ENCODE measurements around the gene UMODL1.

The UMODL1 gene

DNA sequence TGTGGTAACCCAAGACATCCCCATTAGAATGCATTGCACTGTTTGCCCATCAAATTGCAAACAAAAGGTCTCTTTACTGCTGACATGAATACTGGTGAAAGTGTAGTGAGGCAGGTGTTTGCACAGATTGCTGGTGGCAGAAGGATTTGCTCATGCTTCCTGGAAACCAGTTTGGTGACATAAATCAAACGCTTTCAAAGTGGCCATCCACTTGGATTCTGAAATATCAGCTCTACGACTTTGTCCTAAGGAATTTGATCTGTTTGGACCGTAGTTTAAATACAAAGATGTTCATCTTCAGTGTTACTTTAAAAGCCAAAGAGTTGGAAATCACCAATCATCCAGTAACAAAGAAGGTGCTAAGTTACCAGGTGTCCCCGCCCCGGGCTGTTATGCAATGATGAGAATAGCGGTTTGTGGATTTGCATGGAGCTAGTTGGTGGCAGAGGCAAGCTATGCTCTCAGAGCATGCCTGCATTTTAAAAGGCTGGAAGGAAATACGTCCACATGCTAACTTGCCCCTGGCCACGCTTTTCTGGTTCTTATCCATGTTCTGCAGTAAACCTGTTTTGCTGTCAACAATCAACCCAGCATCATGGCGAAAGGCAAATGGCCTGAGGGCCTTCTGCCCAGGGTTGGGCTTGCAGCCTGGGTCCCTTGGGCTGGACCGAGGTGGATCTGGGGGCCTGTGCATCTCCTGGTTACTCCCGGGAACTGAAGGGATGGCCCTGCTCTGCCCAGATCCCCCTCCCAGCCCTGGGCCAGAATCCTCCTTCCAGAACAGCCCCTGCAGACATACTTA lies 49.2 kb downstream of the UMODL1 start:
- H3K27me3 ChIP-seq (ENCODE audit: control insufficient read depth in 1 of 2, insufficient read depth in 2 of 2, low read length in 2 of 2): peaks cover 7 to 14% of the 10 kb centered on the region in 2 donors
- H3K4me3 ChIP-seq (ENCODE audit: low read depth in 1 of 2, low read length in 2 of 2): no peak overlapping the region
- H3K9me3 ChIP-seq (ENCODE audit: control insufficient read depth in 1 of 2, low read length in 2 of 2): no peaks in the 10 kb centered on the region
- no peak overlapping the region for H3K9ac ChIP-seq (ENCODE audit: low read depth in 1 of 2, low read length in 2 of 2)
- H3K36me3 ChIP-seq (ENCODE audit: control insufficient read depth in 1 of 2, insufficient read depth in 2 of 2, low read length in 2 of 2): no peaks in the 10 kb centered on the region
- peaks cover 33 to 37% of the 10 kb centered on the region in 2 donors for H3K4me1 ChIP-seq (ENCODE audit: control insufficient read depth in 1 of 2, insufficient read depth in 2 of 2, low read length in 2 of 2)
- no peak overlapping the region for H3K27ac ChIP-seq (ENCODE audit: low read depth, low read length)

DNA sequence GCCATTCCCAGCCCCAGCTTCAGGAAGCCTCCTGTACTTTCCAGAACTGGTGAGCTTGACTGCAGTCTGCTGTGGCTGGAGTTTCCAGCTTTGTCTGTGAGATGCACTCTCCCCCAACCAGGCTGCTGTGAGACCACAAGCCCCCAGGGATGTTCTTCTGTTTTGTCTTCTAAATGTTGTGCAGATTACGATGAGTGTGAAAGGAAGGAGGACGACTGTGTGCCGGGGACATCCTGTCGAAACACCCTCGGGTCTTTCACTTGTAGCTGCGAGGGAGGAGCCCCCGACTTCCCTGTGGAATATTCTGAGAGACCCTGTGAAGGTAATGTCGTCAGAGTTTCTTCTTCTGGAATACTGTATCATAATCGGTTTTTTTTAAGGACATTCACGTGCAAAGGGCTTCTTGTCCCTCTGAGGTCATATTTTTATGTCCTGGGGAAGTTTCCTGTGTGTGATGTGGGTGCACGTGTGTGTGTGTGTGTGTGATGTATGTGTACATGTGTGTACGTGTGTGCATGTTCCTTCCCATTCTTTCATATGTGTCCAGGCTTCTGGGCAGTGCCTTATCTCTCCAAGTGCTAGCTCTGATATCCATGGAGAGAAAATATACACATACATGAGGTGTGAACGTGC lies 49.9 kb downstream of the UMODL1 start:
- H3K4me3 ChIP-seq (ENCODE audit: low read depth in 1 of 2, low read length in 2 of 2): no peak overlapping the region
- peaks cover 7 to 14% of the 10 kb centered on the region in 2 donors for H3K27me3 ChIP-seq (ENCODE audit: control insufficient read depth in 1 of 2, insufficient read depth in 2 of 2, low read length in 2 of 2)
- peaks cover 33 to 37% of the 10 kb centered on the region in 2 donors for H3K4me1 ChIP-seq (ENCODE audit: control insufficient read depth in 1 of 2, insufficient read depth in 2 of 2, low read length in 2 of 2)
- no peak overlapping the region for H3K9ac ChIP-seq (ENCODE audit: low read depth in 1 of 2, low read length in 2 of 2)
- H3K36me3 ChIP-seq (ENCODE audit: control insufficient read depth in 1 of 2, insufficient read depth in 2 of 2, low read length in 2 of 2): no peaks in the 10 kb centered on the region
- no peak overlapping the region for H3K27ac ChIP-seq (ENCODE audit: low read depth, low read length)
- no peaks in the 10 kb centered on the region for H3K9me3 ChIP-seq (ENCODE audit: control insufficient read depth in 1 of 2, low read length in 2 of 2)

- peaks cover 33 to 37% of the 10 kb centered on the region in 2 donors for H3K4me1 ChIP-seq (ENCODE audit: control insufficient read depth in 1 of 2, insufficient read depth in 2 of 2, low read length in 2 of 2)
Measured at GRCh38 chr21:42121794-42122193, 50.7 kb downstream of the UMODL1 start.

GRCh38 chr21:42122398-42122797 lies 51.3 kb downstream of the UMODL1 start:
- peaks cover 7 to 16% of the 10 kb centered on the region in 2 donors for H3K27me3 ChIP-seq (ENCODE audit: control insufficient read depth in 1 of 2, insufficient read depth in 2 of 2, low read length in 2 of 2)
- peaks cover 29 to 32% of the 10 kb centered on the region in 2 donors for H3K4me1 ChIP-seq (ENCODE audit: control insufficient read depth in 1 of 2, insufficient read depth in 2 of 2, low read length in 2 of 2)
- no peak overlapping the region for H3K4me3 ChIP-seq (ENCODE audit: low read depth in 1 of 2, low read length in 2 of 2)
- H3K9ac ChIP-seq (ENCODE audit: low read depth in 1 of 2, low read length in 2 of 2): no peak overlapping the region
- H3K9me3 ChIP-seq (ENCODE audit: control insufficient read depth in 1 of 2, low read length in 2 of 2): no peaks in the 10 kb centered on the region
- no peaks in the 10 kb centered on the region for H3K36me3 ChIP-seq (ENCODE audit: control insufficient read depth in 1 of 2, insufficient read depth in 2 of 2, low read length in 2 of 2)
- no peak overlapping the region for H3K27ac ChIP-seq (ENCODE audit: low read depth, low read length)

More at GRCh38 chr21:42121794-42122193, 50.7 kb downstream of the UMODL1 start:
- no peak overlapping the region for H3K27ac ChIP-seq (ENCODE audit: low read depth, low read length)
- no peaks in the 10 kb centered on the region for H3K36me3 ChIP-seq (ENCODE audit: control insufficient read depth in 1 of 2, insufficient read depth in 2 of 2, low read length in 2 of 2)
- H3K9me3 ChIP-seq (ENCODE audit: control insufficient read depth in 1 of 2, low read length in 2 of 2): no peaks in the 10 kb centered on the region
- H3K4me3 ChIP-seq (ENCODE audit: low read depth in 1 of 2, low read length in 2 of 2): no peak overlapping the region
- peaks cover 7 to 16% of the 10 kb centered on the region in 2 donors for H3K27me3 ChIP-seq (ENCODE audit: control insufficient read depth in 1 of 2, insufficient read depth in 2 of 2, low read length in 2 of 2)
- no peak overlapping the region for H3K9ac ChIP-seq (ENCODE audit: low read depth in 1 of 2, low read length in 2 of 2)

GRCh38 chr21:42122808-42123207 lies 51.7 kb downstream of the UMODL1 start:
- H3K9me3 ChIP-seq (ENCODE audit: control insufficient read depth in 1 of 2, low read length in 2 of 2): no peaks in the 10 kb centered on the region
- peak overlapping the region in 1 of 2 donors; percentile 43 for H3K9ac ChIP-seq (ENCODE audit: low read depth in 1 of 2, low read length in 2 of 2)
- H3K27me3 ChIP-seq (ENCODE audit: control insufficient read depth in 1 of 2, insufficient read depth in 2 of 2, low read length in 2 of 2): peaks cover 7 to 16% of the 10 kb centered on the region in 2 donors
- no peak overlapping the region for H3K4me3 ChIP-seq (ENCODE audit: low read depth in 1 of 2, low read length in 2 of 2)
- H3K27ac ChIP-seq (ENCODE audit: low read depth, low read length): no peak overlapping the region
- H3K4me1 ChIP-seq (ENCODE audit: control insufficient read depth in 1 of 2, insufficient read depth in 2 of 2, low read length in 2 of 2): peaks cover 29 to 30% of the 10 kb centered on the region in 2 donors
- no peaks in the 10 kb centered on the region for H3K36me3 ChIP-seq (ENCODE audit: control insufficient read depth in 1 of 2, insufficient read depth in 2 of 2, low read length in 2 of 2)

DNA sequence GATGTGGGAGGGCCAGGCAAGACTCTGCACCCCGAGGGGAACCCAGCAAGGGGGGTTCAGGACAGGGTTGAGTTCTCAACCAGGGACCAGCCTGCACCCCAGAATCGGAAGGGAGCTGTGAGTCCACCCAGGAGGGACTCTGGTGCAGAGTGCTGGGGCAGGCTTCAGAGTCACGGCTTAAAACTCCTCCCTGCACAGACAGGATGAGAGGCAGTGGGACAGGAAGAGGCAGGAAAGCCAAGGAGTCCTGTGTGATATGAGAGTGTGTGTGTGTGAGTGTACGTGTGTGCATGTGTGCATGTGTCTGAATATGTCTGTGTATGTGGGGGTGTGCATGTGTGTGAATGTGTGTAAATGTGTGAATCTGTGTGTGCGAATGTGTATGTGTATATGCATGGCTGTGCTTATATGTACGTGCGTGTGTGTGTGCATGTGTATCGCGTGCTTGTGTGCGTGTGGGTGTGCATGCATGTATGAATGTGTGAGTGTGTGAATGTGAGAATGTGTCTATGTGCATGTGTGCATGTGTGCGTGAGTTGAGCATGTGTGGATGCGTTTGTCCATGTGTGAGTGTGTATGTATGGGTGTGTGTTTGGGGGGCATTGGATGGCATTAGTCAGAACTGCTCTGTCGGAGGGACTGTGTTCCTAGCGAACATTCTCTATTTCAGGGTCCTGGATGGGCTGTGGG lies 52.2 kb downstream of the UMODL1 start:
- Histone ChIP-seq H3K27ac (ENCODE audit: low read depth, low read length) (no peak overlapping the region), H3K27me3 (ENCODE audit: control insufficient read depth in 1 of 2, insufficient read depth in 2 of 2, low read length in 2 of 2) (peaks cover 7 to 16% of the 10 kb centered on the region in 2 donors)

GRCh38 chr21:42124081-42124480 lies 53.0 kb downstream of the UMODL1 start:
- Histone ChIP-seq H3K36me3 (ENCODE audit: control insufficient read depth in 1 of 2, insufficient read depth in 2 of 2, low read length in 2 of 2) (no peaks in the 10 kb centered on the region), H3K27ac (ENCODE audit: low read depth, low read length) (no peak overlapping the region), H3K9me3 (ENCODE audit: control insufficient read depth in 1 of 2, low read length in 2 of 2) (no peaks in the 10 kb centered on the region), H3K4me1 (ENCODE audit: control insufficient read depth in 1 of 2, insufficient read depth in 2 of 2, low read length in 2 of 2) (peaks cover 29 to 30% of the 10 kb centered on the region in 2 donors), H3K4me3 (ENCODE audit: low read depth in 1 of 2, low read length in 2 of 2) (no peak overlapping the region), H3K9ac (ENCODE audit: low read depth in 1 of 2, low read length in 2 of 2) (no peak overlapping the region), H3K27me3 (ENCODE audit: control insufficient read depth in 1 of 2, insufficient read depth in 2 of 2, low read length in 2 of 2) (peaks cover 7 to 12% of the 10 kb centered on the region in 2 donors)

More for the DNA sequence above, 52.2 kb downstream of the UMODL1 start:
- H3K36me3 ChIP-seq (ENCODE audit: control insufficient read depth in 1 of 2, insufficient read depth in 2 of 2, low read length in 2 of 2): no peaks in the 10 kb centered on the region
- no peak overlapping the region for H3K4me3 ChIP-seq (ENCODE audit: low read depth in 1 of 2, low read length in 2 of 2)
- no peak overlapping the region for H3K9ac ChIP-seq (ENCODE audit: low read depth in 1 of 2, low read length in 2 of 2)
- H3K4me1 ChIP-seq (ENCODE audit: control insufficient read depth in 1 of 2, insufficient read depth in 2 of 2, low read length in 2 of 2): peaks cover 29 to 30% of the 10 kb centered on the region in 2 donors
- H3K9me3 ChIP-seq (ENCODE audit: control insufficient read depth in 1 of 2, low read length in 2 of 2): no peaks in the 10 kb centered on the region

DNA sequence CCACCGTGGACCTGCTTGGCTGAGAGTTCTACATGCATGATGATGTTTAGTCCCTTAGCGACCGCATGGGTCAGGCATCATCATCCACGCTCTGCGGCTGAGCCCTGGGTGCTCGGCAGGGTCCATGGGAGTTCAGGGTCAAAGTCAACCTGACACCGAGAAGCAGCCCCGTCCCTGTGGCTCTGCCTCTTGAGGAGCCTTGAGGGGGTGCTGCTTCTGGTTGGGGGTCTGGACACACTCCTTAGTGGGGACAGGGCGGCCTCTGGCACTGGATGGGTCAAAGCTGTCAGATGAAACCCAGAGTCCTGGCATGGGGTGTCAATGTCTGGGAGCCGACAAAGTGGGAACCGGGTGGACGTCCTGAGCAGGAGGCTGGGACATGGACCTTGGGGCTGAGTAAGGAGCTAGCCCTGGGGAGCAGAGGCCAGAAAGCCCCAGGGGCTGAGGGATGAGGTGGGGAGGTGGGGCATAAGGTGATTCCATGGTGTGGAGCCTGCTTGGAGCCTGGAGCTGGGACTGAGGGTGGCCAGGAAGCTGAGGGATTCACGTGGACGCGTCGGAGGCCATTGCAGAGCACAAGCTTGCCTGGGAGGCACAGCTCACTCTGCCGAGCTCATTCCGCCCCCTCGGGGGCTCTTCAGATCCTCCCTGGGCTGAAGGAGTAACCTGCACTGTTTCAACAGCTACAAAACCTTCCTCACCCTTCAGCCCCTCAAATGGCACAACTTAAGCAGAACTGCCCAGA lies 53.9 kb downstream of the UMODL1 start:
- H3K4me3 ChIP-seq (ENCODE audit: low read depth in 1 of 2, low read length in 2 of 2): no peak overlapping the region
- no peak overlapping the region for H3K9ac ChIP-seq (ENCODE audit: low read depth in 1 of 2, low read length in 2 of 2)
- peaks cover 29 to 30% of the 10 kb centered on the region in 2 donors for H3K4me1 ChIP-seq (ENCODE audit: control insufficient read depth in 1 of 2, insufficient read depth in 2 of 2, low read length in 2 of 2)
- no peak overlapping the region for H3K27ac ChIP-seq (ENCODE audit: low read depth, low read length)
- H3K9me3 ChIP-seq (ENCODE audit: control insufficient read depth in 1 of 2, low read length in 2 of 2): no peaks in the 10 kb centered on the region
- peaks cover 4 to 9% of the 10 kb centered on the region in 2 donors for H3K27me3 ChIP-seq (ENCODE audit: control insufficient read depth in 1 of 2, insufficient read depth in 2 of 2, low read length in 2 of 2)
- no peaks in the 10 kb centered on the region for H3K36me3 ChIP-seq (ENCODE audit: control insufficient read depth in 1 of 2, insufficient read depth in 2 of 2, low read length in 2 of 2)

DNA sequence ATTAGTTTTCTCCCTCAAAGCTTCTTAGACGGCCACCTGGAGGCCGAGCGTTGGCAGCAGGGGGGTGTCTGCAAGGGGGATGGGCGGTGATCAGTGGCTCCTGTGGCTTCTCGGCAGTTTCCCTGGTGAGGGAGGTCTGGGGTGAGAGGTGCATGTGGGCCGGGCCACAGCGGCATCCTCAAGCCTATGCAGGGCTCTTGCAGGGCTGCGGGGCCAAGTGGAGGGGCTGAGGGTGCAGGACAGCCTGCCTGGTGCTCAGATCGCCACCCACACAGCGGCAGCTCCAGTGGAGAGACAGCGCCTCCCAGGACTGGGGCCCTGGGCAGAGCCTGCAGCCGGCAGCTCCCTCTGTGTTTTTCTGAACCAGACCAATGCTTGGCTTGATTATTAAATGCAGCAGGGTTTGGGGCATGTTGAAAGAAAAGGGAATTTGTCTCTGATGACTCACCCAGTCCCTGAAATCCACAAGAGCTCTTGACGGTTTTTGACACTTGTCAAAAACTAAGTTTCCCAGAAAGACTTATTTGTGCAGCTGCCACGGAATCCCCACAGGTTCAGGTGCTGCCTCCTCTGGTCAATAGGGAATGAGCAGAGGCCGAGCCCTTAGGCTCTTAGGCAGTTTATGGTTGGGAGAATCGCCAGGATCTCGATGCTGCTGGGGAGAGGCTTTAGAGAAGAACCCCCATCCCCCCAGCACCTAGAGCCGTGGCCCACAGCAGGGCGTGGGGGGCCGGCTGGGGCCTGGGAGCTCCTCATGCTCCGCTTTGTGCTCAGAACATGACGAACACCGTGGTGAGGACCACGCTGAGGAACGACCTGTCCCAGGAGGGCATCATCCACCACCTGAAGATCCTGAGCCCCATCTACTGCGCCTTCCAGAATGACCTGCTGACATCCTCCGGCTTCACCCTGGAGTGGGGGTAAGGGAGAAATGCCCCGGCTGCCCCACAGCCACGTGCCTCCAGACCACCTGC lies 54.7 kb downstream of the UMODL1 start:
- Histone ChIP-seq H3K4me1 (ENCODE audit: control insufficient read depth in 1 of 2, insufficient read depth in 2 of 2, low read length in 2 of 2) (peaks cover 21 to 23% of the 10 kb centered on the region in 2 donors), H3K27me3 (ENCODE audit: control insufficient read depth in 1 of 2, insufficient read depth in 2 of 2, low read length in 2 of 2) (peaks cover 4 to 9% of the 10 kb centered on the region in 2 donors), H3K27ac (ENCODE audit: low read depth, low read length) (no peak overlapping the region), H3K9me3 (ENCODE audit: control insufficient read depth in 1 of 2, low read length in 2 of 2) (no peaks in the 10 kb centered on the region), H3K4me3 (ENCODE audit: low read depth in 1 of 2, low read length in 2 of 2) (no peak overlapping the region), H3K9ac (ENCODE audit: low read depth in 1 of 2, low read length in 2 of 2) (no peak overlapping the region), H3K36me3 (ENCODE audit: control insufficient read depth in 1 of 2, insufficient read depth in 2 of 2, low read length in 2 of 2) (no peaks in the 10 kb centered on the region)
